ENCODE results near the gene MICALL2.

The MICALL2 gene

DNA sequence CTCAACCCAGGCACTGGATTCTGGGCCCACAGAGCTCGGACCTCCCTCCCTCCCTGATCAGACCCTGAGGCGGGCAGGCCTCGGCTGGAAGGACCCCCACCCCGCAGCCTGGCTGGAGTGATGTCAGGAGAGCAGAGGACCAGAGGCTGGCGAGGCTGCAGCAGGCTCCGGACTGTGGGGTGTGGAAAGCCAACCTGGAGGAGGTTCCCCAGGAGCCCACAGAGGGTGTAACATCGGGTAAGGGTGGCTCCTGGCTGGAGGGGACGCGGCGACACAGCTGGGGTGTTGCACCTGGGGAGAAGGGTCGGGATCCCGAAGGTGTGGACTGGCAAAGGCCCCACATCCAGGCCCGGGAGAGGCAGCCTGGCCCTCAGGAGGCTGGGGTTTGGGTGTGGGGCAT is 8.9 kb upstream of the MICALL2 start:
- no peak for DNase-seq (ENCODE audit: low spot score)

DNA sequence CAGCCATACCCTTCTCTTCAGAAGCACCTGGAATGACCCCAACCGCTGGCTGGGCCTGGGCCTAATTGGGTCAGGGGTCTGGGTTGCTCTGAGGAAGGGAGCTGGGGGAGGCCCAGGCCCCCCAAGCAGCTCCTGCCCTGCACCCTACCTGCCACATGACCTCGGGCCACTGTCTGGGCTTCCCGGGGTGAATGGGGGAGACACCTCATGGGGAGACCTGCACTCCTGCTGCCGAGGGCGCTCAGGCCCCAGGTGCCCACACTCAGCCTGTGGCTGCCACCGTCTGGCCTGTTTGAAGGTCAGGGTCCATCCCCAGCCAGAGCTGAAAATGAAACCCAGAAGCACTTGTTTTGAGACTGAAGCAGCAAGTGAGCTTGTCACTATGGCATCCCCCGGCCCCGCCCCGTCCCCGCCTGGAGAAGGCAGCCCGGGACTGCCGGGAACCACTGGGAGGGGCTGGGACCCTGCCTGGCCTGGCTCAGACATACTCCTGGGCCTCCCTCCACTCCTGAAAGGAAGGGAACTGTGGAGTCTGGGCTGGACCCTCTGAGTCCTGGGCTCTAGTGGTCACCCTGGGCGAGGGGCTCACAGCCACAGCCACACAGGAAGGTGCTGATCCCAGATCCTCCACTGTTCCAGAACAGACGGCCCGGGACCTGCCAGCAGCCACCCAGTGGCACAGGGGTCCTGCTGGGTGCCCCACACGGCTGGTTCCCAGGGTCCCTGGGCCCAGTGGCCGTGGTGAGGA is 7.4 kb upstream of the MICALL2 start:
- no peak for DNase-seq (ENCODE audit: low spot score)

DNA sequence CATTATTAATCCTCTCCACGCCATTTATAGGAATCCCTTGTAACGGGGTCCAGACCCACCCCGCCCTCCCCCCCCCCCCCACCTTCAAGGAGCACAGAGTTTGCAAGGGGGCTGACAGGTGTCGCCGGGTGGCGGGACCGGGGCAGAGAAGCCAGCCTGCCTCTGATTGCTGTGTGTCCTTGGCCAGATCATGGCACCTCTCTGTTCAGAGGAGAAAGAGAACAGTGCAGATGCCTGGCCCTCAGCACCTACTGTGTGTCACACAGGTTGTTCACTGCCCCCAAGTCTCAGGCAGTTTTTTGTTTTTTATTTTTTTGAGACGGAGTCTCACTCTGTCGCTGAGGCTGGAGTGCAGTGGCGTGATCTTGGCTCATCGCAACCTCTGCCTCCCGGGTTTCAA is 5.4 kb upstream of the MICALL2 start:
- DNase-seq (ENCODE audit: low spot score): no peak

DNA sequence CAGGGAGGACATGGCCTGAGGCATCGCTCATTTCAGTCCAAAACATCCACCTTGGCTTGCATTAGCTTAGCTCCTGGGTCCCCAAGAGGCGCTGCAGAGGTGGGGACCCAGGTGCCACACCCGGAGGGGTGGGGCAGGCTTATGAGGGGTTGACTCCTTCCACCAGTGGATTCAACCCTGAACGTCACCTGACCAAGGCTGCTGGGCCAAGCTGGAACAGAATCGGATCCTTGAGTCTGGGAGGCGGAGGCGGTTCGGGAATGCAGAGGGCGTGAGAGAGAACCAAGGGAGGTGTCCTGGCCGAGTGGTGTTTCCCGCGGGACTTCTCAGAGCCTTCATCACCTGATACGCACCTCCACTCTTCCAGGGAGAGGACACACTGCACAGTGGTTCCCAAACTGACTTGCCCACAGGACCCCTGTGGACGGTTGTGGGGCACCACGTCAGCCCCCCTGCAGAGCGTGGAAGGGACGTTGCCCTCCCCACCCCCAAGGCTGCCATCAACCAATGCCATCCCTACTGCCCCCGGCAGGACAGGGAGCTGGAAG is 4.5 kb upstream of the MICALL2 start:
- DNase-seq (ENCODE audit: low spot score): no peak

DNA sequence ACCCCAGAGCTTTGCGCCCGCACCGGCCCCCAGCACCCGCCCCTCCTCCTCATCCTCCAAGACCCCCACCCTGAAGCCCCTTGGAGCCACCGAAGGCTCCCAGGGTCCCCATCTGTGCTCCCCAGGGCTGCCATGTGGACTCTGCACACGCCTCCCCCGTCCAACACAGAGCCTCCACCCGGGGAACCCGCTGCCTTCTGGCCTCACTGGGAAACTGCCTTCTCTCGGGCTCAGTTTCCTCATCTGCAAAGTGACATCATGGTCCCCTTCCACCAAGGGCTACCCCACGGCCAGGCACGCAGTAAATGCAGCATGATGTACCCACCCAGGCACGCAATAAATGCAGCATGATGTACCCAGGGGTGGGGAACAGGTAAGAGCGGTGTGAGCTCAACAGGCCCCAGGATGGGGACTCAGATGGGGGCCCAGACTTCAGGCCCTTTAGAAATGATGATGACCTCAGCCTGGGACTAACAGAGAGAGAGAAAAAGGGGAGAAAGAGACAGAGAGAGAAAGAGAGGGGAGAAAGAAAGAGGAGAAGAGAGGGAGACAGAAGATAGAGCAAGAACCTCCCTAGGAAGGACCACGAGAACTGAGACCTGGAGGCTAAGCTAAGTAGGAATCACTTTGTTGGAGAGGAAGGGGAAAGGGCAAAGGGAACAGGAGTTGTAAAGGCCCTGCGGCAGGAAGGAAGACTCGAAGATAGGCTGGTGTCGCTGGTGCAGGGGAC is 2.5 kb upstream of the MICALL2 start:
- DNase-seq (ENCODE audit: low spot score): no peak

DNA sequence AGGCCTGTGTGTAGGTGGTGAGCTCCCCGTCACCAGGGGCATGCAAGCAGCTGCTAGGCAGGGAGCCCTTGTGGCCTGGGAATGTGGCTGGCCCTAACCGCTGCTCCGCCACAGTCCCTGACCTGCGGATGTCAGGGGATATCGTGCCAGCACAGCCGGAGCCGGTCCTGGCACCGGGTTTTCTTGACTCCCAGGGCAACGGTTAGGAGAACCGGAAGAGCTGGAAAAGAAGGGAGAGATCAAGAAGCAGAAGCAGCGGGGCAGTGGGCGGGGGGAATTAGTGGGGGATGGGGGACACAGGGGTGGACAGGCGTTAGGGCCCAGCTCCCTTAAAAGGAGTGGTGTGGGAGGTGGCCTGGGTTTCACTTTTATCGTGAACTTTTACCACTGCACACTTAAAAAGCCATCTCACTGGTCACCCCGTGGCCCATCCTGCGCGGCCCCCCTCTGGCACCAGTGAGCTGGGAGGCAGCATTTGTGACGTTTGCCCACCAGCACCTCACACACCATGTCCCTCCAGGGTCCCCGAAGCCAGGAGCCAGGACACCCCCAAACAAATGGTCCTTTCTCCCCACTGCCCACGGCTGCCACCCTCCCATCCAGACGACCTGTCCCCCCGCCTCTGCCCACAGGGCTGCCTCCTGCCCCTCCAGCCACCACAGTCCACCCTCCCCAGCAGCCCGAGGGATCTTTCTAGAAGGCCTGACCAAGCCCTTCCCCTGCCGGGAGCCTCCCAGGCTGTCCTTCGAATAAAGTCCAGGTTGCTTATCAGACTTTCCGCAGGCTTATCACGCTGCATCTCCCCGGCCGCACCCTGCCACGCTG is 1.8 kb upstream of the MICALL2 start:
- DNase-seq (ENCODE audit: low spot score): peak; percentile 88

DNA sequence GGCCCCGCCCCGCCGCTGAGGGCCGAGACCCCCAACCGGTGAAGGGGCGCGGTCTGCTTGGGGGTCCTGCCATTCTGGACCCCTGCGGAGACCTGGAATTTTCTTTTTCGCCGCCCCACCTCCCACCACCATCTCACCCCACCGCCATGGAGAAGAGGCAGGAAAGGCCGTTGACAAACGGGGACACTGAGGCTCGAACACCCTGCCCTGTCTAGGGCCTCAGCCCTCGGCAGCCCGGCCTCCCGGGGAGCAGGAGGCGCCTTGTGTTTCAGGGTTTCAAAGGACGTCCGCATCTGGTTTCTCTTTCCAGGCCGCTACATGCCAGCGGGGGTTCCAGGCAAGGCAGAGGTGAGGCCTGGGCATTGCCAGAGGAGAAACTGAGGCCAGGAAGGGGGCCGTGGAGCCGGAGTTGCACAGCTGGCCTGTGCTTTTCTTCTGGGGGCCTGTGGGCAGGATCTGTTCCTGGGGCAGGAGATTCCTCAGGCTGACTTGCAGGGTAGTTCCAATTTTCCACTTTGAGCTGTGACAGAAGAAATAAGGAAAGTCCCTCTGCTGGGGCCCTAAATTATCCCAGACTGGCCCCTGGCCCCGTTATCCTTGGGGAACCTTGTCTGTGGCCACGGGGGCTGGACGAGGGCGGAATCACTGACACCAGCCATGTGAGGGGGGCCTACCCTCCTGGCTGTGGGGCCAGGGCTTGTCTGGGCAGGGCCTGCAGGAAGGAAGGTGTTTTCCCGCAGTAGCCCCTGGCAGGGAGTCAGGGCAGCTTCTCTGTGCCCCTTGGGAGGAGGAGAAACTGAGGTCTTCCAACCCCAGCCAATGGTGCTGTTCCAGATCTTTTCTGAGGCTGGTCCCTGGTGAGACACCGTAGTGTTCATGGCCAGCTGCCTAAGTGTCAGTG is 900 bp upstream of the MICALL2 start:
- DNase-seq (ENCODE audit: low spot score): no peak

DNA sequence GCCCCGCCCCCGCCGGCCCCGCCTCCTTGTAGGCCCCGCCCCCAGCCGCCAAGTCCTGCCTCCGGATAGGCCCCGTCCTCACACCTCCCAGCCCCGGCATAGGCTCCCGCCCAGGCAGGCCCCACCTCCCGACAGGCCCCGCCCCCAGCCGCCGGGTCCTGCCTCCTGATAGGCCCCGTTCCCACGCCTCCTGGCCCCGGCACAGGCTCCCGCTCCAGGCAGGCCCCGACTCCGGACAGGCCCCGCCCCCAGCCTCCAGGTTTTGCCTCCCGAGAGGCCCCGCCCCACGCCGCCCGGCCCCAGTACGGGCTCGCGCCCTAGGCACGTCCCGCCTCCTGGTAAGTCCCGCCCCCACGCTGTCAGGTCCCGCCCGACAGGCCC is 232 bp upstream of the MICALL2 start:
- DNase-seq (ENCODE audit: low spot score): peak; percentile 100

DNA sequence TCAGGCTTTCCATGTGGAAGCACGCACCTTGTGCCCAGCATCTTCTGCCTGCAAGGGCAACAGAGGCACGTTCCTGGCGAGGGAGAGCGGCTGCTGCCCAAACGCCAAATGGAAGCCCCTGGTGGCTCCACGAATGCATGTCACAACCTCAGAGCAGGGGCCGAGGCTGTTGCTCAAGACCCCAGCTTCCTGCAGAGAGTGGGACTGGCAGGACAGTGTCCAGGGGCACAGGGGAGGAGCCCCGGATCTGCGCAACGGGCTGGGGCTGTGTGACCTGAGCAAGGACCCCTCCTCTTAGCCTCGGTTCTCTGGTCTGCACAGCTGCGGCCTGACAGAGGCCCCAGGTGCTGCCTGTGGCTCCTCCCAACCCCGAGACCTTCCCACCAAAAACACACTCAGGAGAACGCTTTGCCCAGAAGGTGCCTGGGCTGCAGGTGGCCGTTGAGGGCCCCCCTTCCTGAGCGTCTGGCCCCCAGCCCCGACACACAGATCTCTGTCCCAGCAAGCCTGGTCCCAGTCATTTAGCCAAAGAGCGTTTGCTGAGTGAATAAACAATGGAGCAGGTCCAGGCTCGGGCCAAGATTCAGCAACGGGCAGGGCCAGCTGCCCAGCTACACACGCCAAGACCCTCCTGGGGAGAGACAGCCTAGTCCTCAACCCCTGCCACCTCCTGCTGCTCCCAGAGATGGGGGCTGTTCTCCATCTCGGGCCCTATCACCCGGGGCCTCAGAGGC is 1.2 kb downstream of the MICALL2 start:
- no peak for DNase-seq (ENCODE audit: low spot score)

DNA sequence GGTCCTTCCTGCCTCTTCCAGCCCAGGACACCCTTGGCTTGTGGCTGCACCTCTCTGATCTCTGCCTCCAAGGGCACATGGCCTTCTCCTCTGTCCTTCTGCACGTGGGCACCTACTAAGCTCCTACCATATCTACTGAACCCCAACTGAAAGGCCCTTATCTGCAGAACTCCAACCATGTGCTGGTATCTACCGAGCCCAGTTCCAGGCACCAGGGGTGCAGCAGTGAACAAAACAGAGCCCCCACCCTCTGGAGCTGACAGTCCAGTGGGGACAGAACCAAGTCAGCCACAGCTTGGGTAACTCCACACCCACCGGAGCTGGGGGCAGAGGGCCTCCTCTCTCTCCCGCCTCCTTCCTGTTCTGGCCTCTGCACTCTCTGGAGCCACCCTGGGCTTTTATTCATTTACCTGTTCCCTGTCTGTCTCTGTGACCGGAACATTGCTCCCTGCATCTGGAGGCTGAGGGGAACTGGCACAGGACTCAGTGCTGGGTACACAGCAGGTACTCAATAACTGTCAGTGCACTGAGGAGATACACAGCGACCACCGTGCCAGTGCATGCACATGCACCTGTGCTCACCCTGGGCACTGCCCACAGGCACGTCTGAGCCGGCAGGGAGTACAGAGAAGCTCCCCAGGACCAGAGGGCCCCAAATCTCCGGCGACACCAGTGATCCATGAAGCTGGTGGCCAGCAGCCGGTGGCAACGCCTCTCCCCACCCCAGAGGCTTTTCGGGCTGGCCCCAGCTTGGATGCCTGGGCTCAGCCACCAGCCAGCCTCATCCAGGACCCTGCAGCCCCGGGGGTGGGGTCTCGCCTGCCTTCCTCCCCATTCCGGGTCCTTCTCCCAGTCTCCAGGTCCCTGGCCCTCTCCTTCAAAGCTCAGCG is 2.0 kb downstream of the MICALL2 start:
- no peak for DNase-seq (ENCODE audit: low spot score)

DNA sequence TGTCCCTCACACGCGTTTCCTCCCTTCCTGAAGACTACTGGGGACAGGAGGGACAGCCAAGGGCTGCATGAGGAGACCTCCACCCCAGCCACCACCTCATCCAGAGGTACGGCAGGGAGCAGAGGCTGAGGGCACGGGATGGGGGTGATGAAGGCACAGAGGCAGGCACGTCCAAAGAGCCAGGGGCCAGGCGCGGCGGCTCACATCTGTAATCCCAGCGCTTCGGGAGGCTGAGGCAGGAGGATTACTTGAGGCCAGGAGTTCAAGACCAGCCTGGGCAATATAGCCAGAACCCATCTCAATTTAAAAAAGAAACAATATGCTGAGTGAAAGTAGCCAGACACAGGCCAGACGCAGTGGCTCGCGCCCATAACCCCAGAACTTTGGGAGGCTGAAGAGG is 3.3 kb downstream of the MICALL2 start:
- no peak for DNase-seq (ENCODE audit: low spot score)

DNA sequence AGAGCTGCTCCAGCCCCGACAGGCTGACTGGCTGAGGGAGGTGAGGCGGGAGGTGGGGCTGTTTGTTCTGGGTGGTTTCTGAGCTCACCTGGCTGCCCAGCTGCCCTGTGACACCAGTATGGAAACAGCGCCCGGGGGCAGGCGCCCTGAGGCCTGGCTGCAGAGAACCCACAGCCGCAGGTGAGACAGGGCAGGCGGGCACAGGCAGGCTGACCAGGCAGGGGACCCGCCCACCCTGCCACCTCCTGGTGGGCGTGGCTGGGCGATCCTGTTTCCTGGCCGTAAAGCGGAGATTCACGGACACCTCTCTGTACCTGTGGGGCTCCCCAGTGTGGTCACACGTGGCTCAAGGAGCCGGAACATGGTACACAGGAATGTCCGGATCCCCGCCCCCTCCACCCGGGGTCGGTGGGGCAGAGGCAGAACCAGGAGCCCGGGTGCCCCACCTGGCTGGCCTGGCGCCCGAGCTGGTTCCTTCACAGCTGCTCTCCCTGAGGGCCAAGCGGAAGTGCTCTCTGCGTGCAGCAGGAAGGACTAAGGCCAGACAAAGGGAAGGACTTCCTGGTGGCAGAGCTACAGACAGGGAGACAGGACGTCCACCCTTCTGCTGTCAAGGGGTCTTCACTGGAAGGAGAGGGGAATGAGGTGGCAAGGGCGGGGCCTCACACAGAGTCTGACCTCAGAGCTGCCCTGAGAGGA is 3.9 kb downstream of the MICALL2 start:
- DNase-seq (ENCODE audit: low spot score): no peak

DNA sequence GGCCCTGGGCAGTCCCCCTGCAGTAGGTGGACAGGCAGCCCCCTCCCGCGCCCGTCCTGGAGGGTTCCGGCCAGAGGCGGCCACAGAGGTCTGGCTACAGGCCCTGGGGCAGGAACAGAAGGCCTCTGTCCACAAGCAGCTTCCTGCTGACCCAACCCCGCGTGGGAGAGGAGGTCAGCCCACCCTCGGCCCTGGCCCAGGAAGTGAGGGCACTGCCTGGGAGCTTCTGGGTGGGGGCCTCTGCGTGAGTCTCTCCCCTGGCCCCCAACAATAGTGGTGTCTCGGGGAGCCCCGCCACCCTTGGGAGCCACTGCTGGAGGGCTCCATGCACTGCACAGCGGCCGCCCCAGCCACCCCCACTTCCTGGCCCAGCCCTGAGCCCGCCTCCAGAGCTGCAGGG is 4.7 kb downstream of the MICALL2 start:
- peak; percentile 82 for DNase-seq (ENCODE audit: low spot score)

DNA sequence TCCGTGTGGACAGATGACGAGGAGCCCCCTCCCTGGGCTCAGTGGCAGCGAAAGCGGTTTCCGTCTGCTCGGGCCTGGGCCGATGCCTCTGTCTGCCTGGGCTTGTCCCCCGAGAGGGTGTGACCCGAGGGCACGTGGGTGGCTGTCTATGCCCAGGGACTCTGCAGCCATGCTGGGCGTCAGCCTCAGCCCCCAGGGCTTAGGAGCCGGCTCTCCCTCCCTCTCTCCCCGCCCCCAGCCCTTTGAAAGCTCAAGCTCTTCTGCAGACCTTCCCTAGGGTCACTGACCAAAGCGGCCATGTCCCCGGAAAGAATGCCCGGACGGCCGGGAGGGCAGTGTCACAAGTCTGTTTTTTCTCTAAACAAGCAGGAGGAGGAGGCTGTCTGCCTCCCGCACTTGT is 7.1 kb downstream of the MICALL2 start:
- no peak for DNase-seq (ENCODE audit: low spot score)

DNA sequence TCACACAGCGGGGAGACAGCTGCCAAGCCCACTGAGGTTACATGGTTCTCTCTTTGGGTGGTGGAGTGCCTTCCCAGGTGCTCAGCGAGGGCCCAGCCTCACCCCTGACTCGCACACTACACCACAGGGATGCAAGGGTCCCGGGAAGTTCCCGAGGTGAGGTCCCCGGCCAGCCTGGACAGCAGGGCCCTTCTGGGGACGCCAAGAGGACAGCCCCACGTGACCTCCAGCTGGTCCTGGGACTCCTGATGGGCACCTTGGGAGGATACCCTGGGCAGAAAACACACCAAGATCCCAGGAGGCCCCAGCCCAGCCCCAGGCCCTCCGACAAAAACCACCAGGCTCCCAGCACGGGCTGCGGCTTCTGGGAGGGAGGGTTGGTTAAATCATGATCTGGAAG is 8.3 kb downstream of the MICALL2 start:
- no peak for DNase-seq (ENCODE audit: low spot score)

DNA sequence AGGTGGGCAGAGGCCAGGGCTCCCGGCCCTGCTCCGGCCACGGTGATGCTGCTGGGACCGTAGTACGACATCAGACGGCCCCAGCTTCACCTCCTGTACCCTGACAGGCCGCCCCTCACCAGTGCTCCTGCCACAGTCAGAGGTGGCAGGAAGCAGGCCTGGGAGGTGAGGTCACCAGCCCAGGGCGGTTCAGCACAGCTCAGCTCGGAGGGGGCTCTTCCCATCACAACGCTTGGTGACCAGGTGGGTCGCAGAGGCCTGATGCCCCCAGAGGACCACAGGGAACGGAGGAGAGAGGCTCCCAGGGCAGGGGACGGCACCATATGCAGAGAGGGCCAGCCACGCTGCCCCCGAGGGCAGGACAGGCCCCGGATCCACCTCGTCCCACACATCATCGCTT is 8.8 kb downstream of the MICALL2 start:
- DNase-seq (ENCODE audit: low spot score): no peak

DNA sequence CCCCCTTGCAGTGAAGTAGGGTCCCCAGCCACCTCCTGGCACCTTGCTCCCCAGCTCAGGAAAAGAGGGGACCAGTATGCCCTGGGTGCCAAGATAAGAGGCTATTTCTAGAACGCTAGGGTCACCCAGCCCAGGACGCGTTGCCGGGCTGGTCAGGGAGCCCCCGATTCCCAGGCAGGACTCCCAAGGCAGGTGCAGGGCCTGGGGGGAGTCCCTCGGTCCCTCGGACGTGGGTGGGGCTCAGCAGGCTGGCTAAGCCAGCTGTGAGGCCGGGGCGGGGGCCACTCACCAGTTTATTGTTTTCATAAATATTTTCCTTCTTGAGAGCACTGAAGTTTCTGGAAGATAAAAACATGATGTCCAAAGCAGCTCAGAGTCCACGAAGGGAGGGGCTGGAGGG is 9.3 kb downstream of the MICALL2 start:
- no peak for DNase-seq (ENCODE audit: low spot score)

DNA sequence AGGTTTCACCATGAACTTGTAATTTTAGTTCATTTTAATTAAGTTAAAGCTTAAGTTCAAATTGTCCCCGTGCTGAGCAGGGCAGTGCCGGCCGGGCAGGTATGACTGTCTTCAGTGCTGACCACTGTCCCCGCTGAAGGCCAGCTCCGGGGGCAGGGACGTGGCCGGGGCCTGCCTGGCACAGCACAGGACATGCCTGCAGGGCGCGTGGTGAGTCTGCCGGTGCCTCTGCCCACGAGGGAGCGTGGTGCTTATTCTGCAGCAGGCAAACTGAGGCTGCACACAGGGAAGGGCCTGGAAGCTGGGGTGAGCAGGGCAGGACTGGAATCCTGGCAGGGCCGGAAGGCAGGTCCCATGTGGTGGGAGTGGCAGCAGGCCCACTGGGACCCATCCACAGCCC is 9.8 kb downstream of the MICALL2 start:
- no peak for DNase-seq (ENCODE audit: low spot score)

DNA sequence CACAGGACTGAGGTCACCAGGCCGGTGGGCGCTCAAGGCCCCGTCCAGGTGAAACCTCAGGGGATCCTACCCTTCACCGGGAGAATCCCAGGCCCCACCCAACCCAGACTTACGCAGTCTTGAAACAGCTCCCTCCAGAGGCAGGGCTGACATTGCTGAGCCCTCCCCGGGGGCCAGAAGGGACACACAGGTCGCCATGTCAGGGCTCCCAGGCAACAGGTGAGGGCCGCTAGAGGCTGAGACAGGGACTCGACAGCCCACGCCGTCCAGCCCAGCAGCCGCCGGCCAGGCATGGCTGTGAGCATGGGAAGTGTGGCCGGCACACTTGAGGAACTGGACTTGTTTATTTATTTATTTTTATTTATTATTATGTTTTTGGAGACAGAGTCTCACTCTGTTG is 10.3 kb downstream of the MICALL2 start:
- no peak for DNase-seq (ENCODE audit: low spot score)

All from COLO829 (cell line).